WTC11 (cell line): ENCODE results near the gene RAB11B. TPM values are rescaled to one million over a fixed set of nuclear protein-coding genes. Genes with fewer than 3 reads are reported as not detected.

Experiments
- ATAC-seq: fragments of 200-7000 bp; cut with Tn5 transposase; 2 replicates; pipeline ENCODE4 v1.10.0; 2021; ENCODE audit warnings: mild to moderate bottlenecking, moderate library complexity
- CTCF ChIA-PET: fragments of 300-600 bp; sonication (Branson Sonifier 250); formaldehyde crosslinking; loops from one replicate; lab custom pipeline; 2021; ENCODE audit warnings: antibody characterized with exemption; lab: Charles Lee
- POLR2A ChIA-PET: fragments of 350-600 bp; sonication (Branson Sonifier 250); formaldehyde crosslinking; loops from one replicate; lab custom pipeline; 2021; ENCODE audit warnings: antibody characterized with exemption; lab: Charles Lee
- DNase-seq: peaks from one replicate; pipeline ENCODE4 v3.0.0; 2021; ENCODE audit warnings: low spot score
- H3K27ac Mint-ChIP-seq: 2 replicates; pipeline ENCODE4 v1.8.0; 2021; ENCODE audit warnings: mixed read lengths
- H3K27me3 Mint-ChIP-seq: 2 replicates; pipeline ENCODE4 v1.8.0; 2021; ENCODE audit warnings: low read depth, mild to moderate bottlenecking, moderate library complexity, mixed read lengths
- H3K36me3 Mint-ChIP-seq: 2 replicates; pipeline ENCODE4 v1.8.0; 2021; ENCODE audit warnings: mixed read lengths
- H3K4me1 Mint-ChIP-seq: 2 replicates; pipeline ENCODE4 v1.8.0; 2022; ENCODE audit warnings: mixed read lengths
- H3K4me3 Mint-ChIP-seq: 2 replicates; pipeline ENCODE4 v1.8.0; 2021; ENCODE audit warnings: mild to moderate bottlenecking, moderate library complexity, mixed read lengths
- H3K9me3 Mint-ChIP-seq: 2 replicates; pipeline ENCODE4 v1.8.0; 2021; ENCODE audit warnings: mixed read lengths
- ESRRA ChIP-seq: sonication (generic); formaldehyde crosslinking; IDR thresholded peaks from 2 replicates; pipeline ENCODE4 v1.8.1; 2022; ENCODE audit warnings: mild to moderate bottlenecking, missing genetic modification reagents, borderline replicate concordance
- ETV6 ChIP-seq: sonication (generic); formaldehyde crosslinking; IDR thresholded peaks from 2 replicates; pipeline ENCODE4 v1.8.1; 2022; ENCODE audit warnings: mild to moderate bottlenecking, missing genetic modification reagents
- HMGXB4 ChIP-seq: sonication (generic); formaldehyde crosslinking; IDR thresholded peaks from 2 replicates; pipeline ENCODE4 v1.8.1; 2023; ENCODE audit warnings: mild to moderate bottlenecking, moderate library complexity, missing genetic modification reagents
- JUN ChIP-seq: sonication (generic); formaldehyde crosslinking; IDR thresholded peaks from 2 replicates; pipeline ENCODE4 v1.8.0; 2023; ENCODE audit warnings: mild to moderate bottlenecking, missing genetic modification reagents
- NFATC4 ChIP-seq: fragments of 250-450 bp; sonication (Bioruptor Pico); IDR thresholded peaks from 2 replicates; pipeline ENCODE4 v1.9.0; 2021; ENCODE audit warnings: mild to moderate bottlenecking
- NR2C2 ChIP-seq: sonication (generic); formaldehyde crosslinking; IDR thresholded peaks from 2 replicates; pipeline ENCODE4 v1.8.0; 2022; ENCODE audit warnings: mild to moderate bottlenecking, missing genetic modification reagents
- NR3C1 ChIP-seq: sonication (generic); formaldehyde crosslinking; conservative IDR thresholded peaks from 2 replicates; pipeline ENCODE4 v1.8.1; 2023; ENCODE audit warnings: low read depth, mild to moderate bottlenecking, missing genetic modification reagents
- RELA ChIP-seq: sonication (generic); formaldehyde crosslinking; IDR thresholded peaks from 2 replicates; pipeline ENCODE4 v1.8.1; 2022; ENCODE audit warnings: missing genetic modification reagents, mild to moderate bottlenecking, borderline replicate concordance
- SP1 ChIP-seq: sonication (generic); formaldehyde crosslinking; conservative IDR thresholded peaks from 2 replicates; pipeline ENCODE4 v1.8.1; 2022; ENCODE audit warnings: missing genetic modification reagents
- TP53 ChIP-seq: sonication (generic); formaldehyde crosslinking; IDR thresholded peaks from 2 replicates; pipeline ENCODE4 v1.8.1; 2023; ENCODE audit warnings: mild to moderate bottlenecking, missing genetic modification reagents
- ZBTB21 ChIP-seq: sonication (generic); formaldehyde crosslinking; IDR thresholded peaks from 2 replicates; pipeline ENCODE4 v1.8.1; 2023; ENCODE audit warnings: mild to moderate bottlenecking, missing genetic modification reagents, borderline replicate concordance
- ZNF121 ChIP-seq: sonication (generic); formaldehyde crosslinking; IDR thresholded peaks from 2 replicates; pipeline ENCODE4 v1.8.0; 2023; ENCODE audit warnings: missing genetic modification reagents
- ZNF396 ChIP-seq: fragments of 250-450 bp; sonication (Bioruptor Pico); IDR thresholded peaks from 2 replicates; pipeline ENCODE4 v1.8.0; 2021; ENCODE audit warnings: mild to moderate bottlenecking, moderate library complexity, borderline replicate concordance
- total RNA-seq: library from RNA; stranded (reverse); gene quantifications from 3 replicates; pipeline ENCODE4 v1.2.3, GENCODE V29; 2021
- TF ChIP-seq, protein P1 (sequence below): sonication (generic); formaldehyde crosslinking; IDR thresholded peaks from 2 replicates; pipeline ENCODE4 v1.8.1; 2022; ENCODE audit warnings: low read depth, mild to moderate bottlenecking, moderate library complexity, missing genetic modification reagents, borderline replicate concordance
- TF ChIP-seq, protein P2 (sequence below): sonication (generic); formaldehyde crosslinking; IDR thresholded peaks from 2 replicates; pipeline ENCODE4 v1.8.0; 2022; ENCODE audit warnings: mild to moderate bottlenecking, missing genetic modification reagents
- TF ChIP-seq, protein P3 (sequence below): sonication (generic); formaldehyde crosslinking; IDR thresholded peaks from 2 replicates; pipeline ENCODE4 v1.8.1; 2022; ENCODE audit warnings: mild to moderate bottlenecking, moderate library complexity, missing genetic modification reagents
- TF ChIP-seq, protein P4 (sequence below): sonication (generic); formaldehyde crosslinking; IDR thresholded peaks from 2 replicates; pipeline ENCODE4 v1.8.1; 2022; ENCODE audit warnings: low read depth, missing genetic modification reagents, borderline replicate concordance
- TF ChIP-seq, protein P5 (sequence below): sonication (generic); formaldehyde crosslinking; IDR thresholded peaks from 2 replicates; pipeline ENCODE4 v1.8.1; 2023; ENCODE audit warnings: mild to moderate bottlenecking, missing genetic modification reagents
- TF ChIP-seq, protein P6 (sequence below): sonication (generic); formaldehyde crosslinking; IDR thresholded peaks from 2 replicates; pipeline ENCODE4 v1.8.0; 2023; ENCODE audit warnings: mild to moderate bottlenecking, missing genetic modification reagents

Gene RAB11B
- total RNA-seq, 1 experiment from 2014 or later: 108 TPM

DNA sequence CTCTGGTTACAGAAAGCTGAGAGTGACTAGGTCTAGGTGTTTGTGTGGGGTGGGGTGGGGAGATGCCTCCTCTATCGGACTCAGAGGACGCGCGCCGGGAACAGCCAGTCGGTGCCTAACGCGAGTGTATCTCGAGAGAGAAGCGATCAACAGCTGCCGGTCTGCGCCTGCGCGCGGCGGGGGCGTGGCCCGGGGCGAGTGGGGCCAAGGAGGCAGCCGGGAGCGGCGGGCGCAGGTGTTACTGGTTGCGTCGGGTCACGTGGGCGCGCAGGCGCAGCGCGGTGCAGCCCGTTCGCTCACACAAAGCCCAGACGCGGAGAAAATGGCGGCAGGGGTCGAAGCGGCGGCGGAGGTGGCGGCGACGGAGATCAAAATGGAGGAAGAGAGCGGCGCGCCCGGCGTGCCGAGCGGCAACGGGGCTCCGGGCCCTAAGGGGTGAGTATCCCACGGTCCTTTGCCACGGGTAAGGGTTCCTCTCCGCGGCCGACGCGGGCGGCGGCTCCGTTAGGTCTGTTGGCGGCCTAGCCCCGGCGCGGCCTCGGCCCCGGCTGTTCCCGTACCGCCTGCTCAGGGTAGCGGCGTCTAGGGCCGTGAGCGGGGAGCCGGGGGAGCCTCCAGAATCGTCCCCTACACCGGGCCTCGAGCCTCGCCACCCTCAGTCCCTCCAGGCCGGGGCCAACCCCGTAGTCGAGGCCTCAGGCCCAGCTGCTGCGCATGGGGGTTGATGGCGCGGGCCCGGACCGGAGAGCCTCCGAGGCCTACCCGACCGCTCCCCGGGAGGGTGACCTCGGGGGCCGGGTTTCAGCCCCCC lies 54.7 kb downstream of the RAB11B start, which contains the start of gene HNRNPM (continued):
- TF ChIP-seq, protein P1, sequence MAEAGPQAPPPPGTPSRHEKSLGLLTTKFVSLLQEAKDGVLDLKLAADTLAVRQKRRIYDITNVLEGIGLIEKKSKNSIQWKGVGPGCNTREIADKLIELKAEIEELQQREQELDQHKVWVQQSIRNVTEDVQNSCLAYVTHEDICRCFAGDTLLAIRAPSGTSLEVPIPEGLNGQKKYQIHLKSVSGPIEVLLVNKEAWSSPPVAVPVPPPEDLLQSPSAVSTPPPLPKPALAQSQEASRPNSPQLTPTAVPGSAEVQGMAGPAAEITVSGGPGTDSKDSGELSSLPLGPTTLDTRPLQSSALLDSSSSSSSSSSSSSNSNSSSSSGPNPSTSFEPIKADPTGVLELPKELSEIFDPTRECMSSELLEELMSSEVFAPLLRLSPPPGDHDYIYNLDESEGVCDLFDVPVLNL (CRISPR knock-in tag): peak; percentile 88; the same call in 1 of the 2 replicates
- TF ChIP-seq, protein P2, sequence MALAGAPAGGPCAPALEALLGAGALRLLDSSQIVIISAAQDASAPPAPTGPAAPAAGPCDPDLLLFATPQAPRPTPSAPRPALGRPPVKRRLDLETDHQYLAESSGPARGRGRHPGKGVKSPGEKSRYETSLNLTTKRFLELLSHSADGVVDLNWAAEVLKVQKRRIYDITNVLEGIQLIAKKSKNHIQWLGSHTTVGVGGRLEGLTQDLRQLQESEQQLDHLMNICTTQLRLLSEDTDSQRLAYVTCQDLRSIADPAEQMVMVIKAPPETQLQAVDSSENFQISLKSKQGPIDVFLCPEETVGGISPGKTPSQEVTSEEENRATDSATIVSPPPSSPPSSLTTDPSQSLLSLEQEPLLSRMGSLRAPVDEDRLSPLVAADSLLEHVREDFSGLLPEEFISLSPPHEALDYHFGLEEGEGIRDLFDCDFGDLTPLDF: no peak
- TF ChIP-seq TP53 (CRISPR knock-in tag) (no peak), JUN (CRISPR knock-in tag) (no peak), NR2C2 (CRISPR knock-in tag) (no peak), NR3C1 (CRISPR knock-in tag) (0 out of 2 replicates have a peak, but pooled peaks have one; percentile 40), ESRRA (CRISPR knock-in tag) (no peak; the same call in 1 of the 2 replicates), ETV6 (no peak; the same call in 1 of the 2 replicates), NFATC4 (CRISPR knock-in tag) (no peak), ZNF396 (CRISPR knock-in tag) (no peak), SP1 (CRISPR knock-in tag) (peak; percentile 79), ZBTB21 (no peak; the same call in 1 of the 2 replicates), ZNF121 (CRISPR knock-in tag) (no peak)
- TF ChIP-seq, protein P3, sequence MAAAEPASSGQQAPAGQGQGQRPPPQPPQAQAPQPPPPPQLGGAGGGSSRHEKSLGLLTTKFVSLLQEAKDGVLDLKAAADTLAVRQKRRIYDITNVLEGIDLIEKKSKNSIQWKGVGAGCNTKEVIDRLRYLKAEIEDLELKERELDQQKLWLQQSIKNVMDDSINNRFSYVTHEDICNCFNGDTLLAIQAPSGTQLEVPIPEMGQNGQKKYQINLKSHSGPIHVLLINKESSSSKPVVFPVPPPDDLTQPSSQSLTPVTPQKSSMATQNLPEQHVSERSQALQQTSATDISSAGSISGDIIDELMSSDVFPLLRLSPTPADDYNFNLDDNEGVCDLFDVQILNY (CRISPR knock-in tag): peak; percentile 46; the same call in 1 of the 2 replicates
- TF ChIP-seq, protein P4, sequence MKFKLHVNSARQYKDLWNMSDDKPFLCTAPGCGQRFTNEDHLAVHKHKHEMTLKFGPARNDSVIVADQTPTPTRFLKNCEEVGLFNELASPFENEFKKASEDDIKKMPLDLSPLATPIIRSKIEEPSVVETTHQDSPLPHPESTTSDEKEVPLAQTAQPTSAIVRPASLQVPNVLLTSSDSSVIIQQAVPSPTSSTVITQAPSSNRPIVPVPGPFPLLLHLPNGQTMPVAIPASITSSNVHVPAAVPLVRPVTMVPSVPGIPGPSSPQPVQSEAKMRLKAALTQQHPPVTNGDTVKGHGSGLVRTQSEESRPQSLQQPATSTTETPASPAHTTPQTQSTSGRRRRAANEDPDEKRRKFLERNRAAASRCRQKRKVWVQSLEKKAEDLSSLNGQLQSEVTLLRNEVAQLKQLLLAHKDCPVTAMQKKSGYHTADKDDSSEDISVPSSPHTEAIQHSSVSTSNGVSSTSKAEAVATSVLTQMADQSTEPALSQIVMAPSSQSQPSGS (CRISPR knock-in tag): no peak
- TF ChIP-seq, protein P5, sequence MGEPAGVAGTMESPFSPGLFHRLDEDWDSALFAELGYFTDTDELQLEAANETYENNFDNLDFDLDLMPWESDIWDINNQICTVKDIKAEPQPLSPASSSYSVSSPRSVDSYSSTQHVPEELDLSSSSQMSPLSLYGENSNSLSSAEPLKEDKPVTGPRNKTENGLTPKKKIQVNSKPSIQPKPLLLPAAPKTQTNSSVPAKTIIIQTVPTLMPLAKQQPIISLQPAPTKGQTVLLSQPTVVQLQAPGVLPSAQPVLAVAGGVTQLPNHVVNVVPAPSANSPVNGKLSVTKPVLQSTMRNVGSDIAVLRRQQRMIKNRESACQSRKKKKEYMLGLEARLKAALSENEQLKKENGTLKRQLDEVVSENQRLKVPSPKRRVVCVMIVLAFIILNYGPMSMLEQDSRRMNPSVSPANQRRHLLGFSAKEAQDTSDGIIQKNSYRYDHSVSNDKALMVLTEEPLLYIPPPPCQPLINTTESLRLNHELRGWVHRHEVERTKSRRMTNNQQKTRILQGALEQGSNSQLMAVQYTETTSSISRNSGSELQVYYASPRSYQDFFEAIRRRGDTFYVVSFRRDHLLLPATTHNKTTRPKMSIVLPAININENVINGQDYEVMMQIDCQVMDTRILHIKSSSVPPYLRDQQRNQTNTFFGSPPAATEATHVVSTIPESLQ (CRISPR knock-in tag): no peak

- no peaks in the 10 kb centered on the region for H3K27me3 Mint-ChIP-seq
- CTCF ChIA-PET: interaction anchor here (1.0 to 4.9 kb wide), 3 partner anchors 32 to 110 kb away, joined by 3 to 38 read pairs (median 27); partner anchors contain the start of gene MARCHF2
- no peaks in the 10 kb centered on the region for H3K9me3 Mint-ChIP-seq
- peaks cover 57% of the 10 kb centered on the region for H3K4me1 Mint-ChIP-seq
- DNase-seq (peak; percentile 50), ATAC-seq (no peak)
- H3K36me3 Mint-ChIP-seq: peaks cover 17% of the 10 kb centered on the region
- POLR2A ChIA-PET: interaction anchor here (0.6 to 0.8 kb wide), 3 partner anchors 22 to 135 kb away, joined by 3 to 6 read pairs (median 3); no protein-coding TSS in a partner anchor
- peak overlapping the region; percentile 84 for H3K4me3 Mint-ChIP-seq
- peak overlapping the region; percentile 97 for H3K27ac Mint-ChIP-seq
- TF ChIP-seq, protein P6, sequence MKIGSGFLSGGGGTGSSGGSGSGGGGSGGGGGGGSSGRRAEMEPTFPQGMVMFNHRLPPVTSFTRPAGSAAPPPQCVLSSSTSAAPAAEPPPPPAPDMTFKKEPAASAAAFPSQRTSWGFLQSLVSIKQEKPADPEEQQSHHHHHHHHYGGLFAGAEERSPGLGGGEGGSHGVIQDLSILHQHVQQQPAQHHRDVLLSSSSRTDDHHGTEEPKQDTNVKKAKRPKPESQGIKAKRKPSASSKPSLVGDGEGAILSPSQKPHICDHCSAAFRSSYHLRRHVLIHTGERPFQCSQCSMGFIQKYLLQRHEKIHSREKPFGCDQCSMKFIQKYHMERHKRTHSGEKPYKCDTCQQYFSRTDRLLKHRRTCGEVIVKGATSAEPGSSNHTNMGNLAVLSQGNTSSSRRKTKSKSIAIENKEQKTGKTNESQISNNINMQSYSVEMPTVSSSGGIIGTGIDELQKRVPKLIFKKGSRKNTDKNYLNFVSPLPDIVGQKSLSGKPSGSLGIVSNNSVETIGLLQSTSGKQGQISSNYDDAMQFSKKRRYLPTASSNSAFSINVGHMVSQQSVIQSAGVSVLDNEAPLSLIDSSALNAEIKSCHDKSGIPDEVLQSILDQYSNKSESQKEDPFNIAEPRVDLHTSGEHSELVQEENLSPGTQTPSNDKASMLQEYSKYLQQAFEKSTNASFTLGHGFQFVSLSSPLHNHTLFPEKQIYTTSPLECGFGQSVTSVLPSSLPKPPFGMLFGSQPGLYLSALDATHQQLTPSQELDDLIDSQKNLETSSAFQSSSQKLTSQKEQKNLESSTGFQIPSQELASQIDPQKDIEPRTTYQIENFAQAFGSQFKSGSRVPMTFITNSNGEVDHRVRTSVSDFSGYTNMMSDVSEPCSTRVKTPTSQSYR (CRISPR knock-in tag): 0 out of 2 replicates have a peak, but pooled peaks have one; percentile 17
- TF ChIP-seq, protein P1 (CRISPR knock-in tag): no peak
- TF ChIP-seq RELA (CRISPR knock-in tag) (peak; percentile 49; the same call in 1 of the 2 replicates), HMGXB4 (CRISPR knock-in tag) (0 out of 2 replicates have a peak, but pooled peaks have one; percentile 7), NR2C2 (CRISPR knock-in tag) (0 out of 2 replicates have a peak, but pooled peaks have one; percentile 16)
- TF ChIP-seq, protein P3 (CRISPR knock-in tag): 0 out of 2 replicates have a peak, but pooled peaks have one; percentile 6
These were observed 55.4 kb downstream of the RAB11B start for GRCh38 chr19:8445488-8446001.
